ENCODE results near the gene TXLNB. TPM values are rescaled to one million over a fixed set of nuclear protein-coding genes. Genes with fewer than 3 reads are reported as not detected.

TXLNB gene
- total RNA-seq, 2 experiments from 2014 or later: 7.9 to 12.4 TPM

- ChIA-PET CTCF (ENCODE audit: unreplicated experiment) (no interaction called here), POLR2A (interaction anchor here (0.7 to 2.0 kb wide), 5 partner anchors 10 to 44 kb away, joined by 3 to 9 read pairs (median 4); no protein-coding TSS in a partner anchor)
- Histone ChIP-seq H3K4me2 (ENCODE audit: low read length) (no peak overlapping the region), H3K79me2 (ENCODE audit: insufficient read depth, low read depth, low read length) (no peaks in the 10 kb centered on the region), H3K9me3 (ENCODE audit: low read length) (no peaks in the 10 kb centered on the region), H4K20me1 (ENCODE audit: insufficient read depth, low read length) (no peaks in the 10 kb centered on the region), H3K4me3 (ENCODE audit: low read depth, low read length, poor library complexity, severe bottlenecking) (no peak overlapping the region), H3K27ac (ENCODE audit: low read depth, low read length, poor library complexity, severe bottlenecking) (no peak overlapping the region), H2AFZ (ENCODE audit: low read length) (no peak overlapping the region), H3K9me2 (ENCODE audit: insufficient read depth, low read length) (no peaks in the 10 kb centered on the region), H3K36me3 (ENCODE audit: insufficient read depth, low read length) (peaks cover 29% of the 10 kb centered on the region), H3K4me1 (ENCODE audit: insufficient read depth, low read length, poor library complexity, severe bottlenecking) (peaks cover 33% of the 10 kb centered on the region)
- intact Hi-C loops (cut with micrococcal nuclease; ENCODE audit: unreplicated experiment): no loop called here
- no TSS peak for BruUV-seq (replicated peaks)
- no peak for DNase-seq (ENCODE audit: low spot score)
- no peak for TF ChIP-seq EZH2phosphoT487 (IDR thresholded peaks at IDR 0.05; ENCODE audit: borderline replicate concordance, low read depth, low read length)
- TF ChIP-seq, protein P1, sequence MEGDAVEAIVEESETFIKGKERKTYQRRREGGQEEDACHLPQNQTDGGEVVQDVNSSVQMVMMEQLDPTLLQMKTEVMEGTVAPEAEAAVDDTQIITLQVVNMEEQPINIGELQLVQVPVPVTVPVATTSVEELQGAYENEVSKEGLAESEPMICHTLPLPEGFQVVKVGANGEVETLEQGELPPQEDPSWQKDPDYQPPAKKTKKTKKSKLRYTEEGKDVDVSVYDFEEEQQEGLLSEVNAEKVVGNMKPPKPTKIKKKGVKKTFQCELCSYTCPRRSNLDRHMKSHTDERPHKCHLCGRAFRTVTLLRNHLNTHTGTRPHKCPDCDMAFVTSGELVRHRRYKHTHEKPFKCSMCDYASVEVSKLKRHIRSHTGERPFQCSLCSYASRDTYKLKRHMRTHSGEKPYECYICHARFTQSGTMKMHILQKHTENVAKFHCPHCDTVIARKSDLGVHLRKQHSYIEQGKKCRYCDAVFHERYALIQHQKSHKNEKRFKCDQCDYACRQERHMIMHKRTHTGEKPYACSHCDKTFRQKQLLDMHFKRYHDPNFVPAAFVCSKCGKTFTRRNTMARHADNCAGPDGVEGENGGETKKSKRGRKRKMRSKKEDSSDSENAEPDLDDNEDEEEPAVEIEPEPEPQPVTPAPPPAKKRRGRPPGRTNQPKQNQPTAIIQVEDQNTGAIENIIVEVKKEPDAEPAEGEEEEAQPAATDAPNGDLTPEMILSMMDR (conservative IDR thresholded peaks at IDR 0.05; ENCODE audit: low read length): no peak
Observed at GRCh38 chr6:139316622-139317317, 25.0 kb upstream of the TXLNB start.

- no peak overlapping the region for H3K4me3 ChIP-seq (ENCODE audit: low read depth, low read length, poor library complexity, severe bottlenecking)
- H4K20me1 ChIP-seq (ENCODE audit: insufficient read depth, low read length): no peaks in the 10 kb centered on the region
- peaks cover 22% of the 10 kb centered on the region for H3K4me1 ChIP-seq (ENCODE audit: insufficient read depth, low read length, poor library complexity, severe bottlenecking)
- no peaks in the 10 kb centered on the region for H3K9me2 ChIP-seq (ENCODE audit: insufficient read depth, low read length)
- H3K27ac ChIP-seq (ENCODE audit: low read depth, low read length, poor library complexity, severe bottlenecking): no peak overlapping the region
- TF ChIP-seq, protein P1 (conservative IDR thresholded peaks at IDR 0.05; ENCODE audit: low read length): no peak
- TF ChIP-seq EZH2phosphoT487 (IDR thresholded peaks at IDR 0.05; ENCODE audit: borderline replicate concordance, low read depth, low read length): no peak
- BruUV-seq (replicated peaks): no TSS peak
- H2AFZ ChIP-seq (ENCODE audit: low read length): no peak overlapping the region
- H3K36me3 ChIP-seq (ENCODE audit: insufficient read depth, low read length): peaks cover 20% of the 10 kb centered on the region
- no peak for DNase-seq (ENCODE audit: low spot score)
- intact Hi-C loops (cut with micrococcal nuclease; ENCODE audit: unreplicated experiment): no loop called here
- H3K79me2 ChIP-seq (ENCODE audit: insufficient read depth, low read depth, low read length): no peaks in the 10 kb centered on the region
- CTCF ChIA-PET (ENCODE audit: unreplicated experiment): interaction anchor here (1.4 kb wide), 1 partner anchor 10 kb away, joined by 3 read pairs; no protein-coding TSS in a partner anchor
- H3K9me3 ChIP-seq (ENCODE audit: low read length): no peaks in the 10 kb centered on the region
- H3K4me2 ChIP-seq (ENCODE audit: low read length): no peak overlapping the region
- POLR2A ChIA-PET: interaction anchor here (0.6 to 2.0 kb wide), 5 partner anchors 12 to 38 kb away, joined by 3 to 10 read pairs (median 4); partner anchors contain the start of gene TXLNB
Observed at GRCh38 chr6:139313784-139314545, 22.2 kb upstream of the TXLNB start.

All from OCI-LY7 (cell line).